Esophagus muscularis mucosa (tissue), 4 donors: ENCODE data around the gene CERS5. TPM values are rescaled to one million over a fixed set of nuclear protein-coding genes. Genes with fewer than 3 reads are reported as not detected.

Experiments
- DNase-seq: peaks from one replicate; pipeline ENCODE4 v3.0.0-alpha.2; 2017; ENCODE audit errors: extremely low spot score
- H3K27ac ChIP-seq, 4 donors: fragments of 200-600 bp; sonication (generic); replicated peaks in 1 of 4; 1 replicate in 3 of 4; 2 replicates in 1 of 4; pipeline ENCODE4 v1.5.1; 2016 to 2019; ENCODE audit warnings: mild to moderate bottlenecking in 1 of 4
- H3K27me3 ChIP-seq, 4 donors: fragments of 200-600 bp; sonication (generic); one replicate each; pipeline versions ENCODE4 v1.5.1 to v1.6.0; 2016 to 2019
- H3K36me3 ChIP-seq, 4 donors: fragments of 200-600 bp; sonication (generic); one replicate each; pipeline ENCODE4 v1.5.1; 2016 to 2019
- H3K4me1 ChIP-seq, 4 donors: fragments of 200-600 bp; sonication (generic); one replicate each; pipeline ENCODE4 v1.5.1; 2016 to 2019
- H3K4me3 ChIP-seq, 4 donors: fragments of 200-600 bp; sonication (generic); 1 replicate in 2 of 4; 2 replicates in 2 of 4; pipeline ENCODE4 v1.5.1; 2016 to 2019; ENCODE audit warnings: mild to moderate bottlenecking in 4 of 4, moderate library complexity in 1 of 4
- H3K9me3 ChIP-seq, 4 donors: fragments of 200-600 bp; sonication (generic); 1 replicate in 3 of 4; 2 replicates in 1 of 4; pipeline ENCODE4 v1.5.1; 2016 to 2019
- CTCF ChIP-seq, 3 experiments: fragments of 200-600 bp in 2 of 3; fragments of 450-650 bp in 1 of 3; sonication (generic) in 2 of 3; IDR thresholded peaks; one replicate each; pipeline ENCODE4 v1.5.1; 2017 to 2019; ENCODE audit warnings: antibody characterized with exemption in 3 of 3, mild to moderate bottlenecking in 2 of 3, moderate library complexity in 1 of 3
- EP300 ChIP-seq: sonication (generic); formaldehyde crosslinking; IDR thresholded peaks from one replicate; pipeline ENCODE4 v1.6.1; 2017; ENCODE audit warnings: antibody characterized with exemption
- POLR2A ChIP-seq: fragments of 450-650 bp; IDR thresholded peaks from one replicate; pipeline ENCODE4 v1.6.1; 2017; ENCODE audit warnings: antibody characterized with exemption, moderate library complexity, mild to moderate bottlenecking, low read depth
- POLR2AphosphoS5 ChIP-seq, 2 donors: sonication (generic); formaldehyde crosslinking; IDR thresholded peaks; one replicate each; pipeline ENCODE4 v1.6.1; 2017; ENCODE audit warnings: antibody characterized with exemption in 2 of 2
- WGBS: methylation state at CpG from one replicate; pipeline ENCODE4 v1.1.5; 2018; 5-methylcytosine and 5-hydroxymethylcytosine counted together
- intact Hi-C: fragments of 100-400 bp; cut with DNase I; formaldehyde crosslinking; loops from one replicate; pipeline ENCODE4 v1.15.1; 2023
- total RNA-seq, 4 donors: library from RNA; depleted of rRNA; stranded (reverse); fragments of >200 nt; gene quantifications; one replicate each; pipeline versions ENCODE4 v1.1.0 to v1.2.1, GENCODE V29; 2016

Gene CERS5
- total RNA-seq, 4 donors from 2014 or later, result 23.0 to 33.6 (median 27.5) TPM

- Histone ChIP-seq H3K4me1 (peaks cover 43 to 59% (median 48%) of the 10 kb centered on the region in 4 donors), H3K27me3 (no peaks in the 10 kb centered on the region), H3K4me3 (peak overlapping the region; percentile 40 to 97 (median 48)), H3K36me3 (peaks cover 0 to 10% (median 4%) of the 10 kb centered on the region in 4 donors), H3K27ac (peak overlapping the region; percentile 81 to 96 (median 85)), H3K9me3 (no peaks in the 10 kb centered on the region)
- intact Hi-C loops, result loop anchor here (5.0 kb wide), 1 partner anchor 56 kb away; the partner anchor contains the start of gene CERS5
- TF ChIP-seq CTCF (IDR thresholded peaks at IDR 0.05), result no peak
- DNase-seq, result no peak
- WGBS, result 80% methylated on average over 3 of the region's 7 CpGs
Measured at GRCh38 chr12:50110762-50111351, 56.3 kb downstream of the CERS5 start.

DNA sequence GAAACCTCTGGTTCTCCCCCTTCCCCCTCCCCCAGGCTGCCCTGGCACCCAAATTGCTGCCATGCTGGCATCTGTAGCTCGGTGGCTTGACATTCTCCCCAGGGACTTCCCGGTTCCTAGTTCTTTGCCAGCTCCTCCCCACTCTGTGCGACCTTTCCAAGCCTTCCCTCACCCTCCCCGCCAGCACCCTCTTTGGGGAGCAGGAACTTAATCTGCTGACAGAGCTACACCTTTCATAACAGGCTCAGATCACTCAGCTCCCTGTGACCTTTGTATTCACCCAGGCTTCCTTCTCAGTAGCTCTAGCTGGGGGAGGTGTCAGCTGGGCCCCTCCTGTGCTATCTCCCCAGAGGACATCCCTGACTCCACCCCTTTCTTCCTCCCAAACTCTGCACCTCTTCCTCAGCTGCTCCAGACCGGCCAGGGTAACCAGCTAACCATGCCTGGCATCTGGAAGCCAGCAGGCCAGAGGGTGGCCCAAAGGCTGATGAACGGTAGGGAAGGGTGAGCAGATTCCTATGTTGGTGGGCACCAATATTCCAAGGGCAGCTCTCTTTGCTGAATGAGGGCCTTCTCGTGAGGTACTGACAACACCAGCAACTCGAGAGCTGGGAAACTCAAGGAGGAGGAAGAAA, 56.9 kb downstream of the CERS5 start:
- WGBS, result 53% methylated on average over 8 of the region's 8 CpGs
- intact Hi-C loops, result loop anchor here (5.0 kb wide), 1 partner anchor 57 kb away; the partner anchor contains the start of gene CERS5

GRCh38 chr12:50109319-50109718, 57.9 kb downstream of the CERS5 start:
- 87% methylated on average over 2 of the region's 3 CpGs for WGBS
- Histone ChIP-seq H3K4me1 (peaks cover 43 to 56% (median 50%) of the 10 kb centered on the region in 4 donors), H3K36me3 (no peaks in the 10 kb centered on the region), H3K4me3 (no peak overlapping the region), H3K27me3 (no peaks in the 10 kb centered on the region), H3K9me3 (no peaks in the 10 kb centered on the region), H3K27ac (peak overlapping the region; percentile 81 to 96 (median 85))
- no peak for DNase-seq
- intact Hi-C loops, result no loop called here
- TF ChIP-seq POLR2AphosphoS5 (IDR thresholded peaks at IDR 0.05), result no peak
- TF ChIP-seq EP300, result no peak
- TF ChIP-seq CTCF (IDR thresholded peaks at IDR 0.05), result no peak
- no peak for TF ChIP-seq POLR2A

More for the DNA sequence above, 56.9 kb downstream of the CERS5 start:
- TF ChIP-seq POLR2AphosphoS5 (IDR thresholded peaks at IDR 0.05), result no peak
- TF ChIP-seq EP300, result no peak
- no peak for TF ChIP-seq POLR2A
- no peak for TF ChIP-seq CTCF (IDR thresholded peaks at IDR 0.05)
- Histone ChIP-seq H3K4me3 (peak overlapping the region in 1 of 4 donors; percentile 53), H3K9me3 (no peaks in the 10 kb centered on the region), H3K27ac (peak overlapping the region; percentile 81 to 96 (median 85)), H3K4me1 (peaks cover 44 to 57% (median 48%) of the 10 kb centered on the region in 4 donors), H3K27me3 (no peaks in the 10 kb centered on the region), H3K36me3 (peaks cover 0 to 4% (median 2%) of the 10 kb centered on the region in 4 donors)
- DNase-seq, result no peak

GRCh38 chr12:50107416-50108268, 59.5 kb downstream of the CERS5 start:
- Histone ChIP-seq H3K9me3 (no peaks in the 10 kb centered on the region), H3K4me1 (peaks cover 39 to 55% (median 46%) of the 10 kb centered on the region in 4 donors), H3K4me3 (no peak overlapping the region), H3K27ac (no peak overlapping the region), H3K27me3 (no peaks in the 10 kb centered on the region), H3K36me3 (no peaks in the 10 kb centered on the region)
- no peak for TF ChIP-seq EP300
- no peak for TF ChIP-seq CTCF (IDR thresholded peaks at IDR 0.05)
- TF ChIP-seq POLR2AphosphoS5 (IDR thresholded peaks at IDR 0.05), result no peak
- TF ChIP-seq POLR2A, result no peak
- intact Hi-C loops, result no loop called here
- WGBS, result 97% methylated on average over 17 of the region's 17 CpGs
- no peak for DNase-seq
